ENCODE data around the gene NRP1. TPM values are rescaled to one million over a fixed set of nuclear protein-coding genes. Genes with fewer than 3 reads are reported as not detected.
A peak's percentile ranks its signal among the peaks of the same experiment; 100 is the strongest.

Gene NRP1
- total and polyA plus RNA-seq, 4 donors: 18.5 to 188 (median 71.7) TPM

DNA sequence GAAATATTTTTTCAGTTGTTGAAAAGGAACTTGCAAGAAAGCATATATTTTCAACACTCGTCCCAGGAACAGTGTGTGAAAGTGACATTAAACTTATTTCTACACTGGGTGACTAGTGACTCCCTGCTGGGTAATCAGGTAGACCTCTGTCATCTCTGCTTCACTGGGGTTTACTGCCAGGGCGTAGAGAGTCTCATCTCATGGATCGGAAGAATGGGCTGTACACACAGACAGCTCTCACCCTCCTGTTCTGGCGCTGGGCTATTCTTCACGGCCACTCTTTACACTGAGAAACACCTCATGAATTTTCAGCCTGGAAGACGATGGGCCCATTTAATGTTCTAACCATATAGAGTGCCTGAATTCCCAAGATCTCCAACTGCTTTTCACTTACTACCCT, 36.4 kb downstream of the NRP1 start:
- H3K9me3 ChIP-seq (ENCODE audit: control insufficient read depth in 4 of 4, insufficient read depth in 3 of 4, low read length in 3 of 4): no peaks in the 10 kb centered on the region
- no peak overlapping the region for H3K4me3 ChIP-seq
- no peak overlapping the region for H3K9ac ChIP-seq (ENCODE audit: insufficient read depth in 1 of 2, low read length in 2 of 2)
- H3K27me3 ChIP-seq (ENCODE audit: control insufficient read depth in 3 of 3, insufficient read depth in 3 of 3, low read length in 2 of 3): no peaks in the 10 kb centered on the region
- H3K27ac ChIP-seq (ENCODE audit: low read depth in 1 of 2, low read length in 1 of 2): peak overlapping the region; percentile 9 to 67
- no peak for ATAC-seq (ENCODE audit: insufficient read depth, low FRiP score)
- H3K4me1 ChIP-seq (ENCODE audit: control insufficient read depth in 5 of 5, insufficient read depth in 5 of 5, low read length in 5 of 5): peaks cover 2 to 57% (median 16%) of the 10 kb centered on the region in 5 donors
- DNase-seq: no peak
- 85 to 89% methylated on average over 6 of the region's 6 CpGs for WGBS, 2 donors
- TF ChIP-seq, protein P1, sequence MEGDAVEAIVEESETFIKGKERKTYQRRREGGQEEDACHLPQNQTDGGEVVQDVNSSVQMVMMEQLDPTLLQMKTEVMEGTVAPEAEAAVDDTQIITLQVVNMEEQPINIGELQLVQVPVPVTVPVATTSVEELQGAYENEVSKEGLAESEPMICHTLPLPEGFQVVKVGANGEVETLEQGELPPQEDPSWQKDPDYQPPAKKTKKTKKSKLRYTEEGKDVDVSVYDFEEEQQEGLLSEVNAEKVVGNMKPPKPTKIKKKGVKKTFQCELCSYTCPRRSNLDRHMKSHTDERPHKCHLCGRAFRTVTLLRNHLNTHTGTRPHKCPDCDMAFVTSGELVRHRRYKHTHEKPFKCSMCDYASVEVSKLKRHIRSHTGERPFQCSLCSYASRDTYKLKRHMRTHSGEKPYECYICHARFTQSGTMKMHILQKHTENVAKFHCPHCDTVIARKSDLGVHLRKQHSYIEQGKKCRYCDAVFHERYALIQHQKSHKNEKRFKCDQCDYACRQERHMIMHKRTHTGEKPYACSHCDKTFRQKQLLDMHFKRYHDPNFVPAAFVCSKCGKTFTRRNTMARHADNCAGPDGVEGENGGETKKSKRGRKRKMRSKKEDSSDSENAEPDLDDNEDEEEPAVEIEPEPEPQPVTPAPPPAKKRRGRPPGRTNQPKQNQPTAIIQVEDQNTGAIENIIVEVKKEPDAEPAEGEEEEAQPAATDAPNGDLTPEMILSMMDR (IDR thresholded peaks at IDR 0.05; ENCODE audit: control extremely low read depth, extremely low read depth): no peak
- H3K36me3 ChIP-seq (ENCODE audit: control insufficient read depth in 4 of 4, insufficient read depth in 4 of 4, low read length in 4 of 4): peaks cover 2 to 27% (median 8%) of the 10 kb centered on the region in 4 donors

DNA sequence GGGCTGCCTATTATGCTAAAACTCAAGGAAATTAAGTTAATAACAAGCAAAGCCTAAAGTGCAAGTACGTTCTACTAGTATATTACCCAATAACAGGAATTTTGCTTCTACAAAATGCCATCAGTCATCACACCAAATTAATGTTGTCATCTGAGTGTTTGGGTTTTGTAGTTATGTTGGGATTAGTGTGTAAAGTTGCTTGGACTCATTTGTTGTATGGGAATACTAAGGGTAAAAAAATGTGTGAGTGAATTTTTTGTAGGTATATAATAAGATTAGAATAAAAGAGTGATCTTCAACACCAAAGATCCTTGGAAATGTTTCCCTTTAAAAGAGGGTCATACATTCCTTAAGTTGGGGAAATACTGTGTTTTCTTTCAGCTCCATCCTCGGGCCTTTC, 38.6 kb downstream of the NRP1 start:
- TF ChIP-seq, protein P1 (IDR thresholded peaks at IDR 0.05; ENCODE audit: control extremely low read depth, extremely low read depth): no peak
- WGBS, 2 donors: 61% methylated on average over 2 of the region's 2 CpGs
- no peak overlapping the region for H3K27ac ChIP-seq (ENCODE audit: low read depth in 1 of 2, low read length in 1 of 2)
- ATAC-seq (ENCODE audit: insufficient read depth, low FRiP score) (no peak), DNase-seq (no peak)
- no peak overlapping the region for H3K9ac ChIP-seq (ENCODE audit: insufficient read depth in 1 of 2, low read length in 2 of 2)
- H3K27me3 ChIP-seq (ENCODE audit: control insufficient read depth in 3 of 3, insufficient read depth in 3 of 3, low read length in 2 of 3): no peaks in the 10 kb centered on the region
- no peak overlapping the region for H3K4me3 ChIP-seq
- H3K36me3 ChIP-seq (ENCODE audit: control insufficient read depth in 4 of 4, insufficient read depth in 4 of 4, low read length in 4 of 4): peaks cover 0 to 24% (median 9%) of the 10 kb centered on the region in 4 donors
- no peaks in the 10 kb centered on the region for H3K9me3 ChIP-seq (ENCODE audit: control insufficient read depth in 4 of 4, insufficient read depth in 3 of 4, low read length in 3 of 4)
- peaks cover 5 to 51% (median 9%) of the 10 kb centered on the region in 5 donors for H3K4me1 ChIP-seq (ENCODE audit: control insufficient read depth in 5 of 5, insufficient read depth in 5 of 5, low read length in 5 of 5)

DNA sequence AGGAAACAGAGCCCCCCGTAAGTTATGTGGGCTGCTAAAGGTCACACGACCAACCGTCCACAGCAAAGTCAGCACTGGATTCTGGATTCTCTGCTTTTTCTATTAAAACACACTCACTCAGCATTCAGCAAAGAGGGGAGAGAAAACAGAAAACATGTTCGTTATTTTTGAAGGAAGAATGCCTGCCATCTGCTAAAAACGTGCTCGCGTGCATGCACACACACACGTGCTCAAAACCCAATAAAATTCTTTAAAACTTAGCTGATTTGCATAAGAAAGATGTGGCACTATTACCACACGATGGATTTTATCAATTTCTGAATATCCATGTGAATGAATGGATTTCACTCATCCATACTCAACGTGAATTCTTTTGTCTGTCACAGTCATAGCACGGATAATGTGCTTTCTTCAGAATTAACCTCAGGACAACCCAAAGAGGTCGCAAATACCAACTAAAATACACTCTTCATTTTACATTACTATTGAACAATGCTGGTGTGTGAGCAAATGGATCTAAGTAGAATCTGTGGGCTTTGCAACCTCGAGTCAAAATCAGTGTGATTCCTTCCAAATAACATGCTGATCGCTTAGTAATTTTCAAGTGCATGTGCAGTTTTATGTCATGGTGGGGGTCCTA, 40.8 kb downstream of the NRP1 start:
- TF ChIP-seq, protein P1 (IDR thresholded peaks at IDR 0.05; ENCODE audit: control extremely low read depth, extremely low read depth): no peak
- Histone ChIP-seq H3K4me3 (no peak overlapping the region), H3K9ac (ENCODE audit: insufficient read depth in 1 of 2, low read length in 2 of 2) (no peak overlapping the region), H3K36me3 (ENCODE audit: control insufficient read depth in 4 of 4, insufficient read depth in 4 of 4, low read length in 4 of 4) (peaks cover 0 to 18% (median 8%) of the 10 kb centered on the region in 4 donors), H3K4me1 (ENCODE audit: control insufficient read depth in 5 of 5, insufficient read depth in 5 of 5, low read length in 5 of 5) (peaks cover 0 to 52% (median 7%) of the 10 kb centered on the region in 5 donors), H3K27me3 (ENCODE audit: control insufficient read depth in 3 of 3, insufficient read depth in 3 of 3, low read length in 2 of 3) (no peaks in the 10 kb centered on the region), H3K9me3 (ENCODE audit: control insufficient read depth in 4 of 4, insufficient read depth in 3 of 4, low read length in 3 of 4) (no peaks in the 10 kb centered on the region), H3K27ac (ENCODE audit: low read depth in 1 of 2, low read length in 1 of 2) (no peak overlapping the region)
- no peak for ATAC-seq (ENCODE audit: insufficient read depth, low FRiP score)
- no peak for DNase-seq
- 93 to 95% methylated on average over 14 of the region's 14 CpGs for WGBS, 2 donors

All from lung (tissue), 12 donors.